Activated CD4-positive, alpha-beta memory T cell treated with anti-CD3 and anti-CD28 coated beads, Interleukin-2, amount 10 ng/mL, durations not matched to agents 7 days and 5 days (primary cell): ENCODE measurements around the gene ACO1. TPM values are rescaled to one million over a fixed set of nuclear protein-coding genes. Genes with fewer than 3 reads are reported as not detected.

Source experiments
- CTCF ChIA-PET: fragments of 350-600 bp; sonication (Branson Sonifier 250); formaldehyde crosslinking; loops from one replicate; lab custom pipeline; 2021; ENCODE audit warnings: antibody characterized with exemption, inconsistent platforms; lab: Charles Lee
- POLR2A ChIA-PET: fragments of 350-600 bp; sonication (Branson Sonifier 250); formaldehyde crosslinking; loops from one replicate; lab custom pipeline; 2021; ENCODE audit warnings: antibody characterized with exemption; lab: Charles Lee
- DNase-seq: peaks from one replicate; pipeline ENCODE4 v3.0.0-alpha.2; 2020
- H3K27ac Mint-ChIP-seq: one replicate; pipeline ENCODE4 v1.8.0; 2021; ENCODE audit warnings: mild to moderate bottlenecking, mixed read lengths
- H3K27me3 Mint-ChIP-seq: one replicate; pipeline ENCODE4 v1.8.0; 2021; ENCODE audit warnings: mixed read lengths
- H3K36me3 Mint-ChIP-seq: one replicate; pipeline ENCODE4 v1.8.0; 2021; ENCODE audit warnings: low read depth, mixed read lengths
- H3K4me1 Mint-ChIP-seq: one replicate; pipeline ENCODE4 v1.8.0; 2021; ENCODE audit warnings: mixed read lengths
- H3K4me3 Mint-ChIP-seq: one replicate; pipeline ENCODE4 v1.8.0; 2021; ENCODE audit warnings: mild to moderate bottlenecking, mixed read lengths
- H3K9me3 Mint-ChIP-seq: one replicate; pipeline ENCODE4 v1.8.0; 2021; ENCODE audit warnings: mixed read lengths
- total RNA-seq, 2 experiments: library from RNA; stranded (reverse); gene quantifications; one replicate each; pipeline ENCODE4 v1.2.3, GENCODE V29; 2021

ACO1 gene
- total RNA-seq, 2 experiments from 2014 or later: 6.4 to 6.6 TPM

GRCh38 chr9:32431196-32431595 is 46.8 kb downstream of the ACO1 start:
- ChIA-PET CTCF (interaction anchor here (1.0 to 1.4 kb wide), 3 partner anchors 11 to 149 kb away, joined by 3 to 5 read pairs (median 3); no protein-coding TSS in a partner anchor), POLR2A (no interaction called here)
- H3K4me1 Mint-ChIP-seq: peaks cover 3% of the 10 kb centered on the region
- H3K27ac Mint-ChIP-seq: no peak overlapping the region
- no peaks in the 10 kb centered on the region for H3K9me3 Mint-ChIP-seq
- H3K36me3 Mint-ChIP-seq: peaks cover 21% of the 10 kb centered on the region
- H3K4me3 Mint-ChIP-seq: no peak overlapping the region
- DNase-seq: no peak
- H3K27me3 Mint-ChIP-seq: no peaks in the 10 kb centered on the region

GRCh38 chr9:32431940-32432555 is 47.6 kb downstream of the ACO1 start:
- no peaks in the 10 kb centered on the region for H3K27me3 Mint-ChIP-seq
- H3K4me3 Mint-ChIP-seq: no peak overlapping the region
- CTCF ChIA-PET: interaction anchor here (1.0 to 2.3 kb wide), 6 partner anchors 12 to 150 kb away, joined by 3 to 23 read pairs (median 4); partner anchors contain the start of gene ACO1
- peaks cover 27% of the 10 kb centered on the region for H3K36me3 Mint-ChIP-seq
- peaks cover 3% of the 10 kb centered on the region for H3K4me1 Mint-ChIP-seq
- no peaks in the 10 kb centered on the region for H3K9me3 Mint-ChIP-seq
- DNase-seq: peak; percentile 22
- POLR2A ChIA-PET: no interaction called here
- H3K27ac Mint-ChIP-seq: no peak overlapping the region

GRCh38 chr9:32434892-32435291 is 50.4 kb downstream of the ACO1 start:
- ChIA-PET CTCF (interaction anchor here (1.4 kb wide), 1 partner anchor 14 kb away, joined by 5 read pairs; no protein-coding TSS in a partner anchor), POLR2A (no interaction called here)
- DNase-seq: no peak
- no peaks in the 10 kb centered on the region for H3K27me3 Mint-ChIP-seq
- no peaks in the 10 kb centered on the region for H3K9me3 Mint-ChIP-seq
- no peak overlapping the region for H3K27ac Mint-ChIP-seq
- peaks cover 28% of the 10 kb centered on the region for H3K36me3 Mint-ChIP-seq
- no peak overlapping the region for H3K4me3 Mint-ChIP-seq
- H3K4me1 Mint-ChIP-seq: no peaks in the 10 kb centered on the region

- no peaks in the 10 kb centered on the region for H3K27me3 Mint-ChIP-seq
- no peaks in the 10 kb centered on the region for H3K4me1 Mint-ChIP-seq
- no peak overlapping the region for H3K27ac Mint-ChIP-seq
- H3K9me3 Mint-ChIP-seq: no peaks in the 10 kb centered on the region
- POLR2A ChIA-PET: no interaction called here
- H3K4me3 Mint-ChIP-seq: no peak overlapping the region
- no peak for DNase-seq
- CTCF ChIA-PET: no interaction called here
- H3K36me3 Mint-ChIP-seq: peaks cover 59% of the 10 kb centered on the region
These were observed 57.2 kb downstream of the ACO1 start for GRCh38 chr9:32441678-32442077.

- H3K9me3 Mint-ChIP-seq: no peaks in the 10 kb centered on the region
- H3K4me1 Mint-ChIP-seq: no peaks in the 10 kb centered on the region
- ChIA-PET POLR2A (no interaction called here), CTCF (no interaction called here)
- no peaks in the 10 kb centered on the region for H3K27me3 Mint-ChIP-seq
- no peak overlapping the region for H3K27ac Mint-ChIP-seq
- no peak for DNase-seq
- no peak overlapping the region for H3K4me3 Mint-ChIP-seq
- H3K36me3 Mint-ChIP-seq: peaks cover 62% of the 10 kb centered on the region
These were observed 58.0 kb downstream of the ACO1 start for GRCh38 chr9:32442433-32442832.

GRCh38 chr9:32449969-32450368 is 65.5 kb downstream of the ACO1 start:
- POLR2A ChIA-PET: no interaction called here
- Mint-ChIP-seq H3K27me3 (no peaks in the 10 kb centered on the region), H3K9me3 (no peaks in the 10 kb centered on the region), H3K4me1 (no peaks in the 10 kb centered on the region), H3K36me3 (peaks cover 79% of the 10 kb centered on the region), H3K4me3 (no peak overlapping the region), H3K27ac (no peak overlapping the region)
- DNase-seq: no peak
- CTCF ChIA-PET: interaction anchor here (0.6 to 1.8 kb wide), 2 partner anchors 14 to 122 kb away, joined by 3 to 5 read pairs; no protein-coding TSS in a partner anchor

GRCh38 chr9:32454280-32454679 is 69.8 kb downstream of the ACO1 start:
- H3K27me3 Mint-ChIP-seq: no peaks in the 10 kb centered on the region
- no peaks in the 10 kb centered on the region for H3K9me3 Mint-ChIP-seq
- no peak overlapping the region for H3K27ac Mint-ChIP-seq
- ChIA-PET CTCF (no interaction called here), POLR2A (no interaction called here)
- no peak overlapping the region for H3K4me3 Mint-ChIP-seq
- H3K4me1 Mint-ChIP-seq: no peaks in the 10 kb centered on the region
- peaks cover 65% of the 10 kb centered on the region for H3K36me3 Mint-ChIP-seq
- DNase-seq: no peak

GRCh38 chr9:32455738-32456137 is 71.3 kb downstream of the ACO1 start:
- H3K27me3 Mint-ChIP-seq: no peaks in the 10 kb centered on the region
- no peak for DNase-seq
- H3K9me3 Mint-ChIP-seq: no peaks in the 10 kb centered on the region
- peaks cover 64% of the 10 kb centered on the region for H3K36me3 Mint-ChIP-seq
- CTCF ChIA-PET: no interaction called here
- POLR2A ChIA-PET: no interaction called here
- H3K4me1 Mint-ChIP-seq: no peaks in the 10 kb centered on the region
- H3K27ac Mint-ChIP-seq: no peak overlapping the region
- H3K4me3 Mint-ChIP-seq: no peak overlapping the region

- no peak overlapping the region for H3K27ac Mint-ChIP-seq
- POLR2A ChIA-PET: no interaction called here
- H3K4me1 Mint-ChIP-seq: no peaks in the 10 kb centered on the region
- peaks cover 60% of the 10 kb centered on the region for H3K36me3 Mint-ChIP-seq
- no peaks in the 10 kb centered on the region for H3K9me3 Mint-ChIP-seq
- DNase-seq: no peak
- no peaks in the 10 kb centered on the region for H3K27me3 Mint-ChIP-seq
- CTCF ChIA-PET: no interaction called here
- H3K4me3 Mint-ChIP-seq: no peak overlapping the region
These were observed 72.1 kb downstream of the ACO1 start for GRCh38 chr9:32456564-32456963.

GRCh38 chr9:32463500-32464293 is 79.3 kb downstream of the ACO1 start:
- no peak for DNase-seq
- ChIA-PET POLR2A (no interaction called here), CTCF (interaction anchor here (1.1 kb wide), 1 partner anchor 116 kb away, joined by 4 read pairs; no protein-coding TSS in a partner anchor)
- no peak overlapping the region for H3K4me3 Mint-ChIP-seq
- no peaks in the 10 kb centered on the region for H3K9me3 Mint-ChIP-seq
- H3K27me3 Mint-ChIP-seq: no peaks in the 10 kb centered on the region
- no peak overlapping the region for H3K27ac Mint-ChIP-seq
- H3K36me3 Mint-ChIP-seq: peaks cover 65% of the 10 kb centered on the region
- H3K4me1 Mint-ChIP-seq: no peaks in the 10 kb centered on the region

- no peak overlapping the region for H3K4me3 Mint-ChIP-seq
- CTCF ChIA-PET: interaction anchor here (2.9 kb wide), 1 partner anchor 103 kb away, joined by 8 read pairs; no protein-coding TSS in a partner anchor
- no peaks in the 10 kb centered on the region for H3K4me1 Mint-ChIP-seq
- no peak overlapping the region for H3K27ac Mint-ChIP-seq
- H3K27me3 Mint-ChIP-seq: no peaks in the 10 kb centered on the region
- peaks cover 78% of the 10 kb centered on the region for H3K36me3 Mint-ChIP-seq
- no peaks in the 10 kb centered on the region for H3K9me3 Mint-ChIP-seq
- no peak for DNase-seq
- POLR2A ChIA-PET: no interaction called here
These were observed 84.3 kb downstream of the ACO1 start for GRCh38 chr9:32468740-32469139.

GRCh38 chr9:32472344-32472743 is 87.9 kb downstream of the ACO1 start:
- no peak overlapping the region for H3K4me3 Mint-ChIP-seq
- no peaks in the 10 kb centered on the region for H3K27me3 Mint-ChIP-seq
- H3K27ac Mint-ChIP-seq: no peak overlapping the region
- DNase-seq: no peak
- H3K9me3 Mint-ChIP-seq: no peaks in the 10 kb centered on the region
- ChIA-PET POLR2A (no interaction called here), CTCF (no interaction called here)
- no peaks in the 10 kb centered on the region for H3K4me1 Mint-ChIP-seq
- H3K36me3 Mint-ChIP-seq: peaks cover 70% of the 10 kb centered on the region

- Mint-ChIP-seq H3K4me3 (no peak overlapping the region), H3K27me3 (no peaks in the 10 kb centered on the region), H3K9me3 (no peaks in the 10 kb centered on the region), H3K36me3 (peaks cover 79% of the 10 kb centered on the region), H3K4me1 (no peaks in the 10 kb centered on the region), H3K27ac (no peak overlapping the region)
- ChIA-PET CTCF (interaction anchor here (1.0 kb wide), 1 partner anchor 43 kb away, joined by 3 read pairs; the partner anchor contains the start of gene RIGI), POLR2A (no interaction called here)
- DNase-seq: no peak
These were observed 98.9 kb downstream of the ACO1 start for GRCh38 chr9:32483343-32483742.
